ENCODE measurements around the gene NPHP4.
"Not testable (repeated sequence)": the region's sequence is repeated elsewhere in the genome, so short reads cannot be mapped to it uniquely, and the experiment has no call there.

DNA sequence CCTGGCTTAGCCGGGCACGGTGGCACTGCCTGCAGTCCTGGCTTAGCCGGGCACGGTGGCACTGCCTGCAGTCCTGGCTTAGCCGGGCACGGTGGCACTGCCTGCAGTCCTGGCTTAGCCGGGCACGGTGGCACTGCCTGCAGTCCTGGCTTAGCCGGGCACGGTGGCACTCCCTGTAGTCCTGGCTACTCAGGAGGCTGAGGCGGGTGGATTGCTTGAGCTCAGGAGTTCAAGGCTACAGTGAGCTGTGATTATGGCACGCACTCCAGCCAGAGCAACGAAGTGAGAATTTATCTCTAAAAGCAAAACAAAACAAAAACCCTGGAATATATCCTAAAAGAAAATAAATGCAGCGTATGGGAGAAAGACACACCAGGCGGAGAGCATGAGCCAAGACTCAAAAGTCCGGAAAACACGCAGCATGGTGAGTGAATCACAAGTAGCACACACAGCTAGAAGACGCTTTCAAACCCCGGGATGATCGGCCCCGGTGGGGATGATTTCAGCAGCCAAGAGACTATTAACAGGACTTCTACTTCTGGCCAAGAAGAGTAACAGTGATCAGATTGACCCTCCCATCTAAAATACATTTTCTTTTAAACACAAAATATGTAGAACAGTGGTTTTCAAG is 69.4 kb downstream of the NPHP4 start:
- not testable (repeated sequence) for TF ChIP-seq ZFP3 (CRISPR knock-in tag; IDR thresholded peaks at IDR 0.05); ESRRG (CRISPR knock-in tag; IDR thresholded peaks at IDR 0.05); CSDC2 (CRISPR knock-in tag; IDR thresholded peaks at IDR 0.05); BACH2 (CRISPR knock-in tag; IDR thresholded peaks at IDR 0.05; ENCODE audit: borderline replicate concordance); ISL1 (CRISPR knock-in tag; IDR thresholded peaks at IDR 0.05); ARNTL (CRISPR knock-in tag; IDR thresholded peaks at IDR 0.05; ENCODE audit: borderline replicate concordance, low read depth)
- TF ChIP-seq, protein P1, sequence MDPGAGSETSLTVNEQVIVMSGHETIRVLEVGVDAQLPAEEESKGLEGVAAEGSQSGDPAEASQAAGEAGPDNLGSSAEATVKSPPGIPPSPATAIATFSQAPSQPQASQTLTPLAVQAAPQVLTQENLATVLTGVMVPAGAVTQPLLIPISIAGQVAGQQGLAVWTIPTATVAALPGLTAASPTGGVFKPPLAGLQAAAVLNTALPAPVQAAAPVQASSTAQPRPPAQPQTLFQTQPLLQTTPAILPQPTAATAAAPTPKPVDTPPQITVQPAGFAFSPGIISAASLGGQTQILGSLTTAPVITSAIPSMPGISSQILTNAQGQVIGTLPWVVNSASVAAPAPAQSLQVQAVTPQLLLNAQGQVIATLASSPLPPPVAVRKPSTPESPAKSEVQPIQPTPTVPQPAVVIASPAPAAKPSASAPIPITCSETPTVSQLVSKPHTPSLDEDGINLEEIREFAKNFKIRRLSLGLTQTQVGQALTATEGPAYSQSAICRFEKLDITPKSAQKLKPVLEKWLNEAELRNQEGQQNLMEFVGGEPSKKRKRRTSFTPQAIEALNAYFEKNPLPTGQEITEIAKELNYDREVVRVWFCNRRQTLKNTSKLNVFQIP (CRISPR knock-in tag; IDR thresholded peaks at IDR 0.05; ENCODE audit: borderline replicate concordance, low read depth), result not testable (repeated sequence)
- TF ChIP-seq, protein P2, sequence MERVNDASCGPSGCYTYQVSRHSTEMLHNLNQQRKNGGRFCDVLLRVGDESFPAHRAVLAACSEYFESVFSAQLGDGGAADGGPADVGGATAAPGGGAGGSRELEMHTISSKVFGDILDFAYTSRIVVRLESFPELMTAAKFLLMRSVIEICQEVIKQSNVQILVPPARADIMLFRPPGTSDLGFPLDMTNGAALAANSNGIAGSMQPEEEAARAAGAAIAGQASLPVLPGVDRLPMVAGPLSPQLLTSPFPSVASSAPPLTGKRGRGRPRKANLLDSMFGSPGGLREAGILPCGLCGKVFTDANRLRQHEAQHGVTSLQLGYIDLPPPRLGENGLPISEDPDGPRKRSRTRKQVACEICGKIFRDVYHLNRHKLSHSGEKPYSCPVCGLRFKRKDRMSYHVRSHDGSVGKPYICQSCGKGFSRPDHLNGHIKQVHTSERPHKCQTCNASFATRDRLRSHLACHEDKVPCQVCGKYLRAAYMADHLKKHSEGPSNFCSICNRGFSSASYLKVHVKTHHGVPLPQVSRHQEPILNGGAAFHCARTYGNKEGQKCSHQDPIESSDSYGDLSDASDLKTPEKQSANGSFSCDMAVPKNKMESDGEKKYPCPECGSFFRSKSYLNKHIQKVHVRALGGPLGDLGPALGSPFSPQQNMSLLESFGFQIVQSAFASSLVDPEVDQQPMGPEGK (CRISPR knock-in tag; IDR thresholded peaks at IDR 0.05; ENCODE audit: borderline replicate concordance), result not testable (repeated sequence)
